GM19397 (cell line): Measurements from ENCODE around the gene MCOLN2.
A peak's percentile ranks its signal among the peaks of the same experiment; 100 is the strongest.
"Not testable (repeated sequence)": the region's sequence is repeated elsewhere in the genome, so short reads cannot be mapped to it uniquely, and the experiment has no call there.

Experiments used
- ATAC-seq: cut with Tn5 transposase; IDR thresholded peaks from one replicate; pipeline ENCODE4 v1.9.1; 2021; ENCODE audit warnings: mild to moderate bottlenecking, moderate library complexity; ENCODE audit not compliant: unreplicated experiment

The MCOLN2 gene

GRCh38 chr1:84996846-84997666 lies at the start of gene MCOLN2:
MCOLN2 (minus strand) TSS chr1:84997113; CDS start chr1:84996872, 241 bp downstream.
- ATAC-seq = peak; percentile 60

DNA sequence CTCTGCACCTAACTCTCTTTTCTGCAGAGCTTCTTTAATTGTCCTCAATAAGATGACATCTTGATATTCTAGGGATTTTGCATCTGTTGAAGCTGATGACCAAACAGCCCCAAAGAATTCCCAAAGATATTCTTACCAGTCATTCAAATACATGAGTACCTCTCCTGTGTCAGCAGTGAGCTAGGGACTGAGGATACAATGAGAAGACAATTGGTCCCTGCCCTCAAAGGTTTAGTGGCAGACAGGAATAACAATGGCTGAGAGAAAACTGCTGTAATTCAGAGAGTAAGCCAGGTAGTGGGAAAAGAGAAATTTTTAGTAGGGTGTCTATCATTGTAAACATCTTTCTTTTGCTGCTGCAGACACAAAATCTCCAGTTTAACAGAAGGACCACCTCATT lies 45.5 kb upstream of the MCOLN2 start:
- no peak for ATAC-seq

DNA sequence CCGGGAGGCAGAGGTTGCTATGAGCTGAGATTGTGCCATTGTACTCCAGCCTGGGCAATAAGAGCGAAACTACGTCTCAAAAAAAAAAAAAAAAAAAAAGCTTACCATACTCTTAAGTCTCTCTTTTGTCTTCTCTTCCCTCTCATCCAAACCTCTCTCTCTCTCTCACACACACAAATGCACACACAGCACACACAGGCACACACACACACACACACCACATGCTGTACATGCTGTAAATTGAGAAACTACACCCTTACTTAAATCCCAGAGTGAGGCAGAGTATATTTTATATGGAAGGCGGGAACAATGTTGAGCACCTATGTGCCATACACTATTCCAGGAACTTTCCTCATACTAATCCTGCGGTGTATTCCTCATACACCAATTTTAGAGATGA lies 44.9 kb upstream of the MCOLN2 start:
- ATAC-seq = no peak

- ATAC-seq = no peak
These were observed 36.3 kb upstream of the MCOLN2 start for GRCh38 chr1:85033221-85033620.

GRCh38 chr1:85030536-85030935 lies 33.6 kb upstream of the MCOLN2 start:
- ATAC-seq = no peak

DNA sequence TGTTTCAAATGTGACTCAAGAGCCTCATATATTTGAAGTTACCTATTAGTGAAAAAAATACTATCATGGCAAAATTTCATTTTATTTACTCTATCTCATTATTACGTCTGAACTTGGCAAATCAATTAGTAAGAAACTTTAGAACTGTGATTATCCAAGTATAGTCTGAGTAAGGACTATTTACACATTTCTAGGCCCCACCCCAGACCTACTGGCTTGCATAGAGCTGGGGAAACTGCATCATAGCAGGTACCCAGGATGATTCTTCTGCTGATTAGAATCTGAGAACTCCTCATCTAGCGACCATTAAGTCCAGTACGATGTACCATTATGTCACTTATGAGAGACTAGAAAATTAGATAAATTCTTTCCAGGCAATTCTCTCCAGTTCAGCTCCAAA lies 31.2 kb upstream of the MCOLN2 start:
- no peak for ATAC-seq

- peak; percentile 79 for ATAC-seq
These were observed 30.5 kb upstream of the MCOLN2 start for GRCh38 chr1:85027242-85027983.

- no peak for ATAC-seq
These were observed 29.0 kb upstream of the MCOLN2 start for GRCh38 chr1:85025940-85026339.

GRCh38 chr1:85024736-85025135 lies 27.8 kb upstream of the MCOLN2 start:
- ATAC-seq = no peak

GRCh38 chr1:85022700-85023099 lies 25.8 kb upstream of the MCOLN2 start:
- ATAC-seq = no peak

DNA sequence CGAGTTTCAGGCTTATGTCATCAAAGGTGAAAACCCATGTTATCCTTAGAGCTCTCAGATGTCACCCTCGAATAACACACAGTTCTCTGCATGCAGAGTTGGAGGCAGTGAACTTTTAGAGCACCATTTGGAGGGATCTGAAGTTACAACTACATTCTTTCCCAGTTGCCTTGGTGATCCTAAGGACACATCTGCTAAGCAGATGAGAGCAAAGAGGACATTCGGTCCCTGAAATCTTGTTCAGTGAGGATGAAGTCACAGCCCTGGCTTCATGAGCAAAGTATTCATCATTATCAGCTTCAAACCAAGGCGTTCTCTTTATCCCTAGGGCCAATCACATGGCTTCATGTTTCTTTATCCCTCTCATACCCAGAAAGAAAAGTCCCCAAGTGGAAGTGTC lies 23.1 kb upstream of the MCOLN2 start:
- ATAC-seq = no peak

DNA sequence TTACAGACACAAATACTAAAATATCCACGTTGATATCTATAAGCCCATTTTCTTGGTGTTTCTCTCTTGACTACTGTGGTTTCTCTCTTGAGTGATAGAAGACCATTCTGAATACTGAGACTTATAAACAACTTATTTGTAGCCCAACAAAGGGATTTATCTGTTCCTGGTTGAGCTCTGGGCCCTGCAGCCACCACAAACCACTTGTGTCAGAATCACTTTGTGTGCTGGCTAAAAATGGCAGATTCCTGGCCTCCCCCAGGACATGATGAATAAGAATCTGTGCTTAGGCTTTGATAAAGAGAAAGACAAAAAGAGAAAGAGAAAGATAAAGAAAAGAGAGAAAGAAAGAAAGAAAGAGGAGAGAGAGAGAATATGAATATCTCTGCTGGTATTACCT lies 18.9 kb upstream of the MCOLN2 start:
- ATAC-seq = no peak

- not testable (repeated sequence) for ATAC-seq
These were observed 8.7 kb upstream of the MCOLN2 start for GRCh38 chr1:85005641-85006040.

DNA sequence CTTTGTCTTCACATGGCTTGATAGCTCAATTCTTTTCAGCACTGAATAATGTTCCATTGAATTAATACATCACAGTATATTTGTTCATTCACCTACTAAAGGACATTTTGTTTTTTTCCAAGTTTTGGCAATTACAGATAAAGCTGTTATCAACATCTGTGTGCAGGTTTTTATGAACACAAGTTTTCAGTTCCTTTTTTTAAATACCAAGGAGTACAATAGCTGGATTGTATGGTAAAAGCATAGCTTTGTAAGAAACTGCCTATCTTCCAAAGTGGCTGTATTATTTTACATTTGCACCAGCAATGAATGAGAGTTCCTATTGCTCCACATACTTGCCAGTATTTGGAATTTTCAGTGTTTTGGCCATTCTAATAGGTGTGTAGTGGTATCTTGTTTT lies 4.8 kb upstream of the MCOLN2 start:
- ATAC-seq = no peak

- ATAC-seq = peak; percentile 25
These were observed 1.8 kb upstream of the MCOLN2 start for GRCh38 chr1:84998642-84999280.

DNA sequence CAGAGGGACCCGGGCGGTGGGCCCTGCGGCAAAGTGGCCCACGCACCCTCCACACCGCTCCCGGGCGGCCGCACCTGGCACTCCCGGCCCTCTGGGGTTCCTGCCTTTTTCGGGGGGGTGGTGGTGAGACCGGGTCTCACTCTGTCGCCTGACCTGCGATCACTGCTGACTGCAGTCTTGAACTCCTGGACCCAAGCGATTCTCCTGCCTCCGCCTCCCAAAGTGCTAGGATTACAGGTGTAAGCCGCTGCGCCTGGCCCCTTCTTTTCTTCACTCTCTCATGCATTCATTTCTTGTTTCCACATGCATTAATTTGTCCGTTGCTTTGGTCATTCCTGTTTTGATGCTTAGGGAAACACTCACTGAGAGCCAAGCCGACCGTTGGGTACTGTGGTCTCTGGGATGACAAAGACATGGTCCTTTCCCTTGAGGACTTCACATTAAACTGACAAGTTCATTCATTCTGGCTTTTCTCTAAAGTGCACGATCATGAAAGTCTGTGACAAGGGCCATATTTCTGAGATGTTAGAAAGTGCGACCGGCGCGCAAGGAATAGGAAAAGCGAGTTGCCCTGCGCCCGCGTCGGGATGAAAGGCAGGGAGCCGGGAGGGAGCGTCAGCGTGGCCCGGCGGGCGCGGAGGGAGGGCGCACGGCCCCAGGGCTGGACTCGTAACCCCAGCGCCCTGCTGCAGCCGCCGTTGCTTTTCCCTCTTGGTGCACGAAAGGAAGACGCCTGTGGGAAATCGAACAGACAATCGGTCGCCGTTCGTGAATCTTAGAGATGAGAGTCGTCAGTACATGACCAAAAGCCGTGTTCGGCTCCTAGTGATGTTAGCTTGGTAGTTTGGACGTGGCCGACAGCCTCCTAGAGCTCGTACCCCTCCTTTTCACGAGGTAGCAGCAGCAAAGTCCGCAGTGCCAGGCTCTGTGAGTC lies 1.0 kb upstream of the MCOLN2 start:
- ATAC-seq = peak; percentile 12

DNA sequence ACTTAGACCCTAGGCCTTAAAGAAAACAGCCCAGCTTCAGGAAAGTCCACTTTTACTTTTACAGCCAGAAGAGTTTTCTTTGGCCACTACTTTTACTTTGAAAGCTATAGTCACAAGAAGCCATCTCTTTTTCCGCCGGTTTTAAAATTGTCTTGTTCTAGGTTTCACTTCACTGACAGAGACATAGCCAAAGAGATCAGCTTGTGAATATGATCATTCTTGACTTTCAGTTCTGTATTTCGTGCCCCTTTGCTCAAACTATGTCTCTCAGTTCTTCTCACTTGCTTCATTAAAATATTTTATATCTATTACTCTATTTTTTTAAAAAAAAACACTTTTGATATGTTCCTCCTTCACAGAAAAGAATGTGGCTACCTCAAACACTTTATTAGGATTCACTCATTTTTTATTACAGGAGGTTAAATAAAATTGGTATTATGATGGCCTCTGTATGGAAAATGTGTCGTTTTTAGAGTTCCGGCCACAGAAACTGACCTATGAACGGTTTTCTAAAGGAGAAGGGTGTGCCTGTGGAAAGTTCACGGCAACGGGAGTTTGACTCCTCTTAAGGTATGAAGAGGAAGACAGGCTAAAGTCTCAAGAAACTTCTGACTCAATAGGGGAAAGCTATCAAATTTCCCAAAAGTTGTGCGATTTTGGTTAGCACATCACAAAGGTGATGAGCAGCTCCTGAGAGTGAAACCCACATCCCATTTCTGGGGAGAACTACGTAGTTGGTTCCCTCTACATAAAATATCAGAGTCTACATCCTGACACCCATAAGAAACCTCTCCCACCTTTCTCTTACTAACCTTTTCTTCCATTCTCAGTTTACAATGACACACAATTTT lies 1.2 kb downstream of the MCOLN2 start:
- ATAC-seq = peak; percentile 24

DNA sequence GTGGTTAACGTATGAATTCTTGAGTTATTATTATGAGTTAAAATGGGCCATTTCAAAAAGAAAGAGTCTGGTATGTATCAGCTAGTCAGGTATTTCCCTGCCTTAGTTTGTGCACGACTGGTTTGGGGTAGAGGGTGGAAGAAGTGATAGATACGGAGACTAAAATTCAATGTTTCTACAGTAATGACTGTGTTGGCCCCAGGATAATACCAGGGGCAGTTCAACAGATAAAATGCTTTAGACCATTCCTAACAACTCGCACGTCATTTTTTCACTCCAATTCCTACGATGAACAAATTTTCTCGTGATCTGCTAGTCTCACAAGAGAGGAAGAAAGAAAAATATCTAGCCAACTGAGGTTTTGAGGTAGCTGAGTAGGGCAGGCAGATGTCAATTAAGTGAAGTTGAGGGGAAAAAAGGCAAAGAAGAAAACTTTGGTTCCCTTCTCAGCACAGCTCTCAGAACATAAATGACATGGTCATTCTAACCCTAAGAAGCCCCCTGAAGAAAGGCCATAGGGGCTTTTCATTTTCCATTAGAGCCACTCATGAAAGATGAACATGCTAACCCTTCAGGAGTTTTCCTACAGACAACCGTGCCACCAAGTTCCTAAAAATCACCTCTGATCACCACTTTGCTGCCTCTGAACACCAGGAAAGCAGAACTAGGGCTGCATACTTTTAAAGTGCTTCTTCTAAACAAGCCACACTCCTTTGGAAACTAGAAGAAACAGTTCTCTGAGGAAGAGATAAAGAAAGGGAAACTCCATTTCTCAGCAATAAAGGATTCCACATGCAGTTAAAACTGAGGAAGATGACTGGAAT lies 5.6 kb downstream of the MCOLN2 start:
- ATAC-seq = peak; percentile 42

GRCh38 chr1:84988588-84988987 lies 8.3 kb downstream of the MCOLN2 start:
- peak; percentile 52 for ATAC-seq
